WI38 (cell line): ENCODE measurements around the gene EPHB1.
"Not testable (repeated sequence)": the region's sequence is repeated elsewhere in the genome, so short reads cannot be mapped to it uniquely, and the experiment has no call there.

Experiments
- H3K4me3 ChIP-seq: 2 replicates; pipeline ENCODE4 v1.5.1; 2011; ENCODE audit warnings: low read depth, mild to moderate bottlenecking, control low read depth, low read length
- TF ChIP-seq, protein P1 (sequence below): IDR thresholded peaks from 2 replicates; pipeline ENCODE4 v1.5.1; 2012; ENCODE audit warnings: low read depth, mild to moderate bottlenecking, control low read depth, low read length

Gene EPHB1

DNA sequence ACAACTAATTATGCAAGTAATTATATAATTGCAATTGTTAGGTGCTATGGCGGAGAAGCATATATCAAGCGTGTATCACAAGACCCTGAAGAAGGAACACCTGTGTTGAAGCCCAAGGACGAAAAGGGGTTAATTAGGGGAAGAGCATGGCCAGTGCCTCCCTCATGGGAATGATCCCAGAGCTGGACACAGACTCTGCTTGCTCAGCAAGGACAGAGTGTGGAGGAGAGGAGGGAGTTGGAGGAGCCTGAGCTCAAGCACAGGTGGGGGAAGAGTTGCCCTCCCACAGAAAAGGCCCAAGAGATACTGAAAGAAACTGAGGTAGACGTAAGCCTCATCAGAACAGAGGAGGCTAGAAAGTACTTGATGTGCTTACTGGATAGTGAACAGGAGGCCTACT is 423.7 kb downstream of the EPHB1 start:
- H3K4me3 ChIP-seq, result no peak overlapping the region
- TF ChIP-seq, protein P1, sequence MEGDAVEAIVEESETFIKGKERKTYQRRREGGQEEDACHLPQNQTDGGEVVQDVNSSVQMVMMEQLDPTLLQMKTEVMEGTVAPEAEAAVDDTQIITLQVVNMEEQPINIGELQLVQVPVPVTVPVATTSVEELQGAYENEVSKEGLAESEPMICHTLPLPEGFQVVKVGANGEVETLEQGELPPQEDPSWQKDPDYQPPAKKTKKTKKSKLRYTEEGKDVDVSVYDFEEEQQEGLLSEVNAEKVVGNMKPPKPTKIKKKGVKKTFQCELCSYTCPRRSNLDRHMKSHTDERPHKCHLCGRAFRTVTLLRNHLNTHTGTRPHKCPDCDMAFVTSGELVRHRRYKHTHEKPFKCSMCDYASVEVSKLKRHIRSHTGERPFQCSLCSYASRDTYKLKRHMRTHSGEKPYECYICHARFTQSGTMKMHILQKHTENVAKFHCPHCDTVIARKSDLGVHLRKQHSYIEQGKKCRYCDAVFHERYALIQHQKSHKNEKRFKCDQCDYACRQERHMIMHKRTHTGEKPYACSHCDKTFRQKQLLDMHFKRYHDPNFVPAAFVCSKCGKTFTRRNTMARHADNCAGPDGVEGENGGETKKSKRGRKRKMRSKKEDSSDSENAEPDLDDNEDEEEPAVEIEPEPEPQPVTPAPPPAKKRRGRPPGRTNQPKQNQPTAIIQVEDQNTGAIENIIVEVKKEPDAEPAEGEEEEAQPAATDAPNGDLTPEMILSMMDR, result no peak

DNA sequence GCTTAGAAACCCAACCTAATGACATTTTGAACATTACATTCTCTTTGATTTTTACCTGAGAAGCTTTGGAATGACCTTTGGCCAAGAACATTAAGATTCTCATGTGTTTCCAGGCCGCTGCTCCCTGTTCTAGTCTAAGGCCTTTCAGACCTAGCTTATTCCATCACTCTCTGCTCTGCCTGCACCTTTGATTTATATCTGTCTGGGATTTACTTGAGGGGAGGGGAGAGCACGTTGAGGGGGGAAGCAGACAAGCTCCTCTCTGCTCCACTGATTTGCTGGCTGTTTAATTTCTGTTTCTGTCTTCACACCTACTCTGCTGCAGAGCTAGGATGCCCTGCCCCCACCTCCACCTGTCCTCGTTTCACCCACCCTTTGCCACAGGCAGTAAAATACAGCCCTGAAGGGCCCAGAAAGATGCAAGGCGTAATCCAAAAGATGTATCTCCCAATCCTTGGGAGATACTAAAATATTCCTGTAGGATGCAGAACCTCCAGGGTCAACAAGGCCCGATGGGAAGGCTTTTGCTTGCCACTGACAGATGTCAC is 429.8 kb downstream of the EPHB1 start:
- no peak overlapping the region for H3K4me3 ChIP-seq
- TF ChIP-seq, protein P1, result no peak

DNA sequence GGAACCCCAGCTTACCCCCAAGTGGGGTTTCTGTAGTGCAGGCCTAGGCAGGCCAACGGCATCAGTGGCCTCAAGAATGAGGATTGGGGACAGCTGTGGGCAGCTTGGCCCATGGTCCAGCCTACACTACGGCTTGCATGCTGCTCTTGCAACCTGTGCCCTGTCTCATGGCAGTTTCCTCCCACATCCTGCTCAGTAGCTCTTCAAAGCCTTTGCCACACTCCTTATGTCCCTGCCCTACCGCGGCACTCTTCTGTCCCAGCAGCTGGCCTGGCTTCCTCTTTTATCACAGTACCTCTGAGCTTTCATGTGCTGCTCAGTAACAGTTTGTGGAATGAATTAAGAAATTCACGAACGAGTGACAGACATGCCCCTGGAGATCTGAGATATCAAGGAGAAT is 431.0 kb downstream of the EPHB1 start:
- TF ChIP-seq, protein P1, result no peak

DNA sequence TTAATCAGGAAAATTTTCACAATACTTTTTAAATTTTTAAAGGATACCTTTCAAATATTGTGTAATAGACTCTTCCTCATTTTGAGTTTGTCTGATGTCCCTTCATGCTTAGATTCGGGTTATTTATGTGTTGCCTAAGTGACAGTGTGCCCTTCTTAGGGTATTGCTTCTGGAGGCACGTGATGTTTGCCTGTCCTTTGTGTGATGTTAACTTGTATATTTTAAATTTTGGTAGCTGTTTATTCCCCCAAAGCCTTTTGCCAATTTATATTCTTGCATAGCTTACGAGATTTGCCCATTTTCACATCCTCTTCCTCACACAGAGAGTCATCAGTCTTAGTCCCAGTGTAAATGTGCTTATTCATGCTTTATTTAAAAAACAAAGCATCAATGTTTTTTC is 433.1 kb downstream of the EPHB1 start:
- no peak overlapping the region for H3K4me3 ChIP-seq
- TF ChIP-seq, protein P1, result no peak

More for the DNA sequence above, 431.0 kb downstream of the EPHB1 start:
- no peak overlapping the region for H3K4me3 ChIP-seq

- TF ChIP-seq, protein P1, result no peak
Observed at GRCh38 chr3:135229018-135229495, 434.0 kb downstream of the EPHB1 start.

DNA sequence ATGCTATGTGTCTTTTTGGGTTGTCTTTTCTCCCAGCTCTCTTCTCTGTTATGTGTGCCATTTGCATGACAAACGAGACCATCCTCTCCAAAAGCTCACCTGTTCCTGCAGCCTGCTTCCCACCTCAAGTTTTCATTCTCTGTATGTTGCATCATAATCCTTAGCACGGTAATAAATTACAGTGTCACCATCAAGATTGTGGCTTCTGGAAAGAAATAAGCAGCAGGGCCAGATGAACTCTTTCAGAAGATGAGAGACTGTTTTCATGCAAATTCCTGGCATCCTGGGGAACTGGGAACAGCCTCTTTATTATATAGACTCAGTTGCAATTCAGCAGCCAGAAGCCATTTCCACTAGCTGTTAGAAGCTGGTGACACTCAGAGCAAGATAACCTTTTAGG is 436.7 kb downstream of the EPHB1 start:
- TF ChIP-seq, protein P1, result no peak
- H3K4me3 ChIP-seq, result no peak overlapping the region

More at GRCh38 chr3:135229018-135229495, 434.0 kb downstream of the EPHB1 start:
- H3K4me3 ChIP-seq, result no peak overlapping the region

GRCh38 chr3:135232226-135232625 is 437.2 kb downstream of the EPHB1 start:
- no peak overlapping the region for H3K4me3 ChIP-seq
- TF ChIP-seq, protein P1, result no peak

DNA sequence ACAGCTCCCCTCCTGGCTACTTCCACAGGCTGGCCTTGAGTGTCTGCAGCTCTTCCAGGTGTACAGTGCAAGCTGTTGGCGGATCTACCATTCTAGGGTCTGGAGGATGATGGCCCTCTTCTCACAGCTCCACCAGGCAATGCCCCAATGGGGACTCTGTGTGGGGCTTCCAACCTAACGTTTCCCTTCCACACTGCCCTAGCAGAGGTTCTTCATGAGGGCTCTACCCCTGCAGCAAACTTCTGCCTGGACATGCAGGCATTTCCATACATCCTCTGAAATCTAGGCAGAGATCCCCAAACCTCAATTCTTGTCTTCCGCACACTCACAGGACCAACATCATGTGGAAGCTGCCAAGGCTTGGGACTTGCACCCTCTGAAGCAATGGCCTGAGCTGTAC is 438.4 kb downstream of the EPHB1 start:
- H3K4me3 ChIP-seq, result not testable (repeated sequence)
